ENCODE data around the gene MIAT.
"Not testable (repeated sequence)": the region's sequence is repeated elsewhere in the genome, so short reads cannot be mapped to it uniquely, and the experiment has no call there.

GRCh38 chr22:26613753-26614152 is 43.6 kb upstream of the MIAT start:
- TF ChIP-seq CTCF, POLR2AphosphoS5, POLR2A, EP300 (IDR thresholded peaks at IDR 0.05): not testable (repeated sequence)

All from gastroesophageal sphincter (tissue), 3 donors.